Body of pancreas (tissue), 4 donors: ENCODE results near the gene ANKRD34B.

Experiments used
- CTCF ChIP-seq, 7 experiments: fragments of 450-650 bp in 4 of 7; fragments of 200-600 bp in 3 of 7; sonication (generic) in 3 of 7; IDR thresholded peaks; one replicate each; pipeline ENCODE4 v1.5.1; 2016 to 2019; ENCODE audit warnings: antibody characterized with exemption in 7 of 7
- POLR2A ChIP-seq, 3 donors: fragments of 450-650 bp; IDR thresholded peaks; one replicate each; pipeline ENCODE4 v1.6.1; 2016; ENCODE audit warnings: antibody characterized with exemption in 3 of 3, mild to moderate bottlenecking in 2 of 3

GRCh38 chr5:80516826-80517225 lies 53.3 kb downstream of the ANKRD34B start:
- no peak for TF ChIP-seq POLR2A (IDR thresholded peaks at IDR 0.05)
- TF ChIP-seq CTCF (IDR thresholded peaks at IDR 0.05) = no peak
